ENCODE results near the gene GAL. TPM values are rescaled to one million over a fixed set of nuclear protein-coding genes. Genes with fewer than 3 reads are reported as not detected.

GAL gene
- total and polyA plus RNA-seq, 2 of the 8 experiments (the other 6 are each of a cell fraction or from before 2014, with no cell fraction given) = 81.8 to 233 TPM

DNA sequence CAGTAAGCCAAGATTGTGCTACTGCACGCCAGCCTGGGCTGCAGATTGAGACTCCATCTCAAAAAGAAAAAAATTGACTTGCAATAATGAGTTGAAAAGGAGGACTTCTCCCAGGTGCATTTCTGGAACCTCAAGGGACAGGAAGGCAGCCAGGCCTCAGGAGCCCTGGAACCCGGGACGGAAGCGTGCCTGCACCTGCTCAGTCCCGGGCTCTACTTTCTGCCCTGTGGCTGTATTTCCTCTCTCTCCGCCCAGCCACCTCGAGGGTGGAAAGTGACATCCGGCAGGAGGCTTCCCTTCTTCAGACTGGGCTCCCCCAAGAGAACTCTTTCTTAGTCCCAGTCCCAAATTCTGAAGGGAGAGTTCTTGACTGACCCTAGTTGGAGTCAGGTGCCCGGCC lies 20.2 kb upstream of the GAL start:
- DNase-seq (ENCODE audit: low read depth in 1 of 2, low spot score in 2 of 2) (no peak), FAIRE-seq (no peak)
- no peaks in the 10 kb centered on the region for H3K79me2 ChIP-seq (ENCODE audit: control insufficient read depth in 1 of 2, insufficient read depth in 2 of 2, low read length in 2 of 2)
- H2AK5ac ChIP-seq (ENCODE audit: low read depth, low read length) = no peak overlapping the region
- no peak overlapping the region for H4K5ac ChIP-seq (ENCODE audit: insufficient read length, low read depth, low read length)
- no peak overlapping the region for H3K27ac ChIP-seq (ENCODE audit: low read depth, low read length)
- H3K79me1 ChIP-seq (ENCODE audit: low read depth, low read length) = no peaks in the 10 kb centered on the region
- no peak overlapping the region for H3K56ac ChIP-seq (replicated peaks; ENCODE audit: insufficient read length, low read depth, low read length)
- no peaks in the 10 kb centered on the region for H3K36me3 ChIP-seq (ENCODE audit: control insufficient read depth in 2 of 4, insufficient read depth in 4 of 4, low read length in 3 of 4)
- no peak overlapping the region for H3K9ac ChIP-seq (replicated peaks in 1 of 4; ENCODE audit: extremely low read depth in 1 of 4, low read depth in 3 of 4, low read length in 3 of 4)
- H3K18ac ChIP-seq (ENCODE audit: extremely low read depth, low read length) = no peak overlapping the region
- CTCF ChIA-PET (ENCODE audit: partially characterized antibody) = no interaction called here
- no peak overlapping the region for H2BK20ac ChIP-seq (ENCODE audit: low read length)
- no peak overlapping the region for H3K4me3 ChIP-seq (ENCODE audit: extremely low read depth in 1 of 4, insufficient read depth in 2 of 4, low read depth in 3 of 4, low read length in 4 of 4)
- no peak overlapping the region for H3K4ac ChIP-seq (replicated peaks; ENCODE audit: insufficient read length, low read depth, low read length)
- WGBS, 2 experiments (ENCODE audit: extremely low coverage in 1 of 2, insufficient coverage in 1 of 2, insufficient read length in 1 of 2, insufficient replicate concordance in 2 of 2, low coverage in 1 of 2, low lambda C conversion rate in 2 of 2, missing lambda C conversion rate in 1 of 2) = 93% methylated on average over 9 of the region's 9 CpGs; no CpG with 5 or more reads in 1 of the 2 experiments
- H3K23ac ChIP-seq (ENCODE audit: insufficient read length) = no peak overlapping the region
- H2BK120ac ChIP-seq (replicated peaks; ENCODE audit: low read depth, low read length) = no peak overlapping the region
- peaks cover 0 to 4% (median 1%) of the 10 kb centered on the region in 4 experiments; a peak in 2 of 7 replicates for H3K4me1 ChIP-seq (replicated peaks in 1 of 4; ENCODE audit: control insufficient read depth in 3 of 4, insufficient read depth in 4 of 4, low read length in 3 of 4)
- no peaks in the 10 kb centered on the region; a peak in 1 of 4 replicates for H3K9me3 ChIP-seq (ENCODE audit: insufficient read depth in 2 of 2, low read depth in 1 of 2, low read length in 1 of 2)
- POLR2A ChIA-PET (ENCODE audit: partially characterized antibody) = interaction anchor here (0.8 to 1.1 kb wide), 3 partner anchors 16 to 27 kb away, joined by 3 read pairs; no protein-coding TSS in a partner anchor
- no peaks in the 10 kb centered on the region for H4K20me1 ChIP-seq (replicated peaks in 1 of 2; ENCODE audit: control insufficient read depth in 1 of 2, insufficient read depth in 2 of 2, low read length in 2 of 2)
- no peak overlapping the region for H2BK12ac ChIP-seq (ENCODE audit: low read depth, low read length)
- no peak overlapping the region for H2AFZ ChIP-seq (ENCODE audit: low read length)
- H2BK5ac ChIP-seq (ENCODE audit: low read depth, low read length) = no peak overlapping the region
- no peak overlapping the region for H3K14ac ChIP-seq (ENCODE audit: insufficient read length)
- H2BK15ac ChIP-seq (ENCODE audit: low read length) = no peak overlapping the region
- no peak overlapping the region for H3K4me2 ChIP-seq (ENCODE audit: insufficient read depth in 1 of 2, low read depth in 2 of 2, low read length in 2 of 2)
- no peaks in the 10 kb centered on the region; the same call in 1 of the 2 replicates for H3K23me2 ChIP-seq (ENCODE audit: low read depth, low read length)
- H4K91ac ChIP-seq (replicated peaks; ENCODE audit: insufficient read length, low read length) = no peak overlapping the region
- TF ChIP-seq SIN3A (conservative IDR thresholded peaks at IDR 0.05 in 1 of 2, IDR thresholded peaks at IDR 0.05 in 1 of 2; ENCODE audit: low read depth in 1 of 2, low read length in 2 of 2) (no peak), CTBP2 (IDR thresholded peaks at IDR 0.05; ENCODE audit: borderline replicate concordance, insufficient read depth, insufficient read length, low read length) (no peak), KDM1A (IDR thresholded peaks at IDR 0.05; ENCODE audit: borderline replicate concordance, low read length) (no peak)
- TF ChIP-seq, protein P1, sequence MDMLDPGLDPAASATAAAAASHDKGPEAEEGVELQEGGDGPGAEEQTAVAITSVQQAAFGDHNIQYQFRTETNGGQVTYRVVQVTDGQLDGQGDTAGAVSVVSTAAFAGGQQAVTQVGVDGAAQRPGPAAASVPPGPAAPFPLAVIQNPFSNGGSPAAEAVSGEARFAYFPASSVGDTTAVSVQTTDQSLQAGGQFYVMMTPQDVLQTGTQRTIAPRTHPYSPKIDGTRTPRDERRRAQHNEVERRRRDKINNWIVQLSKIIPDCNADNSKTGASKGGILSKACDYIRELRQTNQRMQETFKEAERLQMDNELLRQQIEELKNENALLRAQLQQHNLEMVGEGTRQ (IDR thresholded peaks at IDR 0.05; ENCODE audit: low read length) = no peak
- H3K27me3 ChIP-seq (replicated peaks in 1 of 4; ENCODE audit: control insufficient read depth in 3 of 4, extremely low read depth in 1 of 4, insufficient read depth in 3 of 4, low read length in 3 of 4) = no peaks in the 10 kb centered on the region
- no peak overlapping the region for H4K8ac ChIP-seq (ENCODE audit: extremely low read depth, insufficient read depth, low read length)
